Panc1 (cell line): ENCODE data around the gene TSPYL4. TPM values are rescaled to one million over a fixed set of nuclear protein-coding genes. Genes with fewer than 3 reads are reported as not detected.

ENCODE experiments used
- ATAC-seq: fragments of 200-7000 bp; cut with Tn5 transposase; 2 replicates; pipeline ENCODE4 v1.9.1; 2020; ENCODE audit warnings: mild to moderate bottlenecking, moderate library complexity
- BruUV-seq: library from RNA; stranded (reverse); fragments of 400-500 nt; replicated peaks from 2 replicates; lab custom pipeline; 2021; lab: Mats Ljungman, UMichigan
- CTCF ChIA-PET: fragments of 300-600 bp; sonication (Branson Sonifier 250); formaldehyde crosslinking; loops from one replicate; lab custom pipeline; 2022; ENCODE audit warnings: antibody characterized with exemption; lab: Charles Lee
- POLR2A ChIA-PET: fragments of 300-600 bp; sonication (Branson Sonifier 250); formaldehyde crosslinking; loops from one replicate; lab custom pipeline; 2022; ENCODE audit warnings: antibody characterized with exemption; lab: Charles Lee
- DNase-seq: peaks from one replicate; pipeline ENCODE4 v3.0.0-alpha.2; 2010; ENCODE audit warnings: low read depth, low spot score
- H3K27ac ChIP-seq: 2 replicates; pipeline ENCODE4 v1.5.1; 2011; ENCODE audit warnings: mild to moderate bottlenecking, low read length, inconsistent platforms
- H3K27me3 ChIP-seq: fragments of 200-500 bp; sonication (Bioruptor generic); 2 replicates; pipeline ENCODE4 v1.6.0; 2014; ENCODE audit warnings: low read length, inconsistent platforms; ENCODE audit not compliant: control insufficient read depth, insufficient read depth
- H3K36me3 ChIP-seq: fragments of 200-500 bp; sonication (Bioruptor generic); 2 replicates; pipeline ENCODE4 v1.5.1; 2014; ENCODE audit warnings: inconsistent platforms, mild to moderate bottlenecking, low read length, moderate library complexity; ENCODE audit not compliant: control insufficient read depth, insufficient read depth
- H3K4me1 ChIP-seq: 2 replicates; pipeline ENCODE4 v1.5.1; 2011; ENCODE audit warnings: inconsistent platforms, mild to moderate bottlenecking, low read length, moderate library complexity; ENCODE audit not compliant: control insufficient read depth, insufficient read depth
- H3K4me3 ChIP-seq, 2 experiments: 2 replicates each; pipeline ENCODE4 v1.5.1; 2011 to 2012; ENCODE audit warnings: low read depth in 2 of 2, low read length in 2 of 2, mild to moderate bottlenecking in 2 of 2, inconsistent platforms in 1 of 2, moderate library complexity in 1 of 2
- H3K9me3 ChIP-seq: fragments of 200-500 bp; sonication (Bioruptor generic); 2 replicates; pipeline ENCODE4 v1.5.1; 2014; ENCODE audit warnings: low read depth, mild to moderate bottlenecking, inconsistent platforms, low read length, moderate library complexity; ENCODE audit not compliant: control insufficient read depth, insufficient read depth
- CTCF ChIP-seq: fragments of 450-650 bp; IDR thresholded peaks from 2 replicates; pipeline ENCODE4 v1.5.1; 2017; ENCODE audit warnings: mild to moderate bottlenecking
- POLR2AphosphoS5 ChIP-seq: IDR thresholded peaks from 2 replicates; pipeline ENCODE4 v1.6.1; 2012; ENCODE audit warnings: mild to moderate bottlenecking, low read depth, low read length, moderate library complexity
- REST ChIP-seq, 2 experiments: IDR thresholded peaks; 2 replicates each; pipeline ENCODE4 v1.6.1; 2011 to 2012; ENCODE audit warnings: low read depth in 2 of 2, control low read depth in 1 of 2, low read length in 1 of 2, mild to moderate bottlenecking in 1 of 2, moderate library complexity in 1 of 2; ENCODE audit not compliant: insufficient read depth in 1 of 2
- SIN3A ChIP-seq: IDR thresholded peaks from 2 replicates; pipeline ENCODE4 v1.6.1; 2012; ENCODE audit warnings: low read depth, mild to moderate bottlenecking, low read length, moderate library complexity, borderline replicate concordance; ENCODE audit not compliant: insufficient read depth
- TCF7L2 ChIP-seq: IDR thresholded peaks from 2 replicates; pipeline ENCODE4 v1.6.1; 2011; ENCODE audit warnings: mild to moderate bottlenecking, low read depth, low read length, inconsistent platforms
- in situ Hi-C: cut with HindIII; loops from 2 replicates; pipeline ENCODE4 v1.10.0; 2016; ENCODE audit warnings: low sequenced_read_pairs, low pct_unique_long_range_greater_than_20kb
- intact Hi-C: fragments of 100-400 bp; cut with micrococcal nuclease; formaldehyde crosslinking; loops from one replicate; pipeline ENCODE4 v1.10.0; 2022; ENCODE audit not compliant: unreplicated experiment
- total RNA-seq: library from RNA; stranded (reverse); gene quantifications from one replicate; pipeline ENCODE4 v1.2.1, GENCODE V29; 2021; ENCODE audit not compliant: unreplicated experiment

Gene TSPYL4
- total RNA-seq, 1 experiment from 2014 or later, result 7.6 TPM

- no peak for DNase-seq
- ATAC-seq, result no peak
- TF ChIP-seq SIN3A, result no peak
- no peak for TF ChIP-seq POLR2AphosphoS5
- no peak for TF ChIP-seq TCF7L2
- TF ChIP-seq REST (IDR thresholded peaks at IDR 0.05; ENCODE audit: insufficient read depth in 1 of 2, low read depth in 2 of 2, low read length in 1 of 2), result no peak
- Histone ChIP-seq H3K9me3 (no peaks in the 10 kb centered on the region), H3K4me1 (peaks cover 6% of the 10 kb centered on the region; the same call in 1 of the 2 replicates), H3K27me3 (no peaks in the 10 kb centered on the region), H3K4me3 (no peak overlapping the region), H3K27ac (no peak overlapping the region), H3K36me3 (no peaks in the 10 kb centered on the region)
- in situ Hi-C loops (no loop called here), intact Hi-C loops (no loop called here)
- ChIA-PET CTCF (no interaction called here), POLR2A (no interaction called here)
- BruUV-seq, result no TSS peak
Observed at GRCh38 chr6:116206231-116206903, 47.5 kb downstream of the TSPYL4 start.

GRCh38 chr6:116205281-116205680, 48.6 kb downstream of the TSPYL4 start:
- intact Hi-C loops, result no loop called here
- H3K27me3 ChIP-seq, result no peaks in the 10 kb centered on the region
- DNase-seq (no peak), ATAC-seq (no peak)
- H3K9me3 ChIP-seq, result no peaks in the 10 kb centered on the region
- H3K27ac ChIP-seq, result no peak overlapping the region
- H3K36me3 ChIP-seq, result no peaks in the 10 kb centered on the region
- no peak overlapping the region for H3K4me3 ChIP-seq
- H3K4me1 ChIP-seq, result no peaks in the 10 kb centered on the region
- no peak for TF ChIP-seq CTCF
- TF ChIP-seq POLR2AphosphoS5, result no peak
- in situ Hi-C loops, result no loop called here
- ChIA-PET CTCF (no interaction called here), POLR2A (no interaction called here)
- BruUV-seq, result no TSS peak

- CTCF ChIA-PET, result no interaction called here
Observed at GRCh38 chr6:116201538-116201937, 52.3 kb downstream of the TSPYL4 start.

More at GRCh38 chr6:116201538-116201937, 52.3 kb downstream of the TSPYL4 start:
- TF ChIP-seq CTCF (no peak), TCF7L2 (no peak), REST (IDR thresholded peaks at IDR 0.05; ENCODE audit: insufficient read depth in 1 of 2, low read depth in 2 of 2, low read length in 1 of 2) (no peak), POLR2AphosphoS5 (no peak), SIN3A (no peak)
- ATAC-seq (no peak), DNase-seq (no peak)
- in situ Hi-C loops, result no loop called here
- Histone ChIP-seq H3K4me1 (no peaks in the 10 kb centered on the region), H3K27me3 (no peaks in the 10 kb centered on the region), H3K27ac (no peak overlapping the region), H3K4me3 (no peak overlapping the region), H3K36me3 (no peaks in the 10 kb centered on the region), H3K9me3 (no peaks in the 10 kb centered on the region)
- BruUV-seq, result no TSS peak
- intact Hi-C loops, result no loop called here
- POLR2A ChIA-PET, result no interaction called here
